Body of pancreas (tissue), 4 donors: ENCODE results near the gene MILR1. TPM values are rescaled to one million over a fixed set of nuclear protein-coding genes. Genes with fewer than 3 reads are reported as not detected.
A peak's percentile ranks its signal among the peaks of the same experiment; 100 is the strongest.

Experiments used
- ATAC-seq: fragments of 150-250 bp; one replicate; pipeline ENCODE4 v1.9.1; 2016
- DNase-seq, 4 donors: peaks; one replicate each; pipeline ENCODE4 v3.0.0-alpha.2; 2019
- H3K27ac ChIP-seq, 4 donors: fragments of 200-600 bp; sonication (generic); 1 replicate in 3 of 4; 2 replicates in 1 of 4; pipeline versions ENCODE4 v1.5.1 to v1.6.1; 2016 to 2019; ENCODE audit warnings: mild to moderate bottlenecking in 1 of 4, mixed read lengths in 1 of 4, moderate library complexity in 1 of 4
- H3K27me3 ChIP-seq, 2 donors: fragments of 200-600 bp; sonication (generic); one replicate each; pipeline ENCODE4 v1.6.0; 2016; ENCODE audit warnings: mild to moderate bottlenecking in 1 of 2
- H3K36me3 ChIP-seq, 2 donors: fragments of 200-600 bp; sonication (generic); replicated peaks in 1 of 2; 2 replicates each; pipeline ENCODE4 v1.5.1; 2016; ENCODE audit warnings: low read depth in 2 of 2; ENCODE audit not compliant: insufficient read depth in 1 of 2
- H3K4me1 ChIP-seq: fragments of 200-600 bp; sonication (generic); one replicate; pipeline ENCODE4 v1.6.0; 2016
- H3K4me3 ChIP-seq, 2 donors: fragments of 200-600 bp; sonication (generic); 1 replicate in 1 of 2; 2 replicates in 1 of 2; pipeline ENCODE4 v1.5.1; 2016 to 2019
- H3K9me3 ChIP-seq, 3 donors: fragments of 200-600 bp; sonication (generic); 1 replicate in 2 of 3; 2 replicates in 1 of 3; pipeline ENCODE4 v1.5.1; 2016
- POLR2A ChIP-seq, 3 donors: fragments of 450-650 bp; IDR thresholded peaks; one replicate each; pipeline ENCODE4 v1.6.1; 2016; ENCODE audit warnings: antibody characterized with exemption in 3 of 3, mild to moderate bottlenecking in 2 of 3
- WGBS, 2 donors: methylation state at CpG; one replicate each; pipeline ENCODE4 v1.1.5; 2017; 5-methylcytosine and 5-hydroxymethylcytosine counted together
- intact Hi-C: fragments of 100-400 bp; cut with DNase I; formaldehyde crosslinking; loops from one replicate; pipeline ENCODE4 v1.15.1; 2023
- total RNA-seq, 2 donors: library from RNA; depleted of rRNA; stranded (reverse); fragments of >200 nt; gene quantifications; one replicate each; pipeline ENCODE4 v1.1.0, GENCODE V29; 2016
- TF ChIP-seq, protein P1 (sequence below), 7 experiments: fragments of 450-650 bp in 4 of 7; fragments of 200-600 bp in 3 of 7; sonication (generic) in 3 of 7; IDR thresholded peaks; one replicate each; pipeline ENCODE4 v1.5.1; 2016 to 2019; ENCODE audit warnings: antibody characterized with exemption in 7 of 7

Gene MILR1
- total RNA-seq, 2 donors from 2014 or later = 4.9 TPM; not detected in 1

DNA sequence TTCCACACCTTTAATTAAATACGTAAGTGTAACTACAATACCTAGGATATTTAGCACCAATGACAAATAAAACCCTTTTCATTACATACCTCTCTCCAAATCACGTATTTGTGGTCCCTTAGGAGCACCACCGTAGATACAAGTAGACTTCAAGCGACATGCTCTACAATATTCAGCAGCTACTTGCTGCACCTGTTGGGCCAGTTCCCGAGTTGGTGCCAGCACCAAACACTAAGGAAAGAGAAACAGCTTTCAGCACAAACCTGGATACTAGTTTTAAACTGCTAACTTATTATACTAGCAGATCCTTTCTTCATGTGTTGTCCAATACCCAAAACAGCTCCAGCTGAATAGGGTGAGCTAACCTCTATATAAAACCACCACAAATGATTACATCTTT lies 54.4 kb downstream of the MILR1 start:
- no peak for TF ChIP-seq POLR2A (IDR thresholded peaks at IDR 0.05)
- TF ChIP-seq, protein P1, sequence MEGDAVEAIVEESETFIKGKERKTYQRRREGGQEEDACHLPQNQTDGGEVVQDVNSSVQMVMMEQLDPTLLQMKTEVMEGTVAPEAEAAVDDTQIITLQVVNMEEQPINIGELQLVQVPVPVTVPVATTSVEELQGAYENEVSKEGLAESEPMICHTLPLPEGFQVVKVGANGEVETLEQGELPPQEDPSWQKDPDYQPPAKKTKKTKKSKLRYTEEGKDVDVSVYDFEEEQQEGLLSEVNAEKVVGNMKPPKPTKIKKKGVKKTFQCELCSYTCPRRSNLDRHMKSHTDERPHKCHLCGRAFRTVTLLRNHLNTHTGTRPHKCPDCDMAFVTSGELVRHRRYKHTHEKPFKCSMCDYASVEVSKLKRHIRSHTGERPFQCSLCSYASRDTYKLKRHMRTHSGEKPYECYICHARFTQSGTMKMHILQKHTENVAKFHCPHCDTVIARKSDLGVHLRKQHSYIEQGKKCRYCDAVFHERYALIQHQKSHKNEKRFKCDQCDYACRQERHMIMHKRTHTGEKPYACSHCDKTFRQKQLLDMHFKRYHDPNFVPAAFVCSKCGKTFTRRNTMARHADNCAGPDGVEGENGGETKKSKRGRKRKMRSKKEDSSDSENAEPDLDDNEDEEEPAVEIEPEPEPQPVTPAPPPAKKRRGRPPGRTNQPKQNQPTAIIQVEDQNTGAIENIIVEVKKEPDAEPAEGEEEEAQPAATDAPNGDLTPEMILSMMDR (IDR thresholded peaks at IDR 0.05) = no peak
- no peaks in the 10 kb centered on the region for H3K9me3 ChIP-seq
- H3K4me1 ChIP-seq = peaks cover 55% of the 10 kb centered on the region
- no peak overlapping the region for H3K4me3 ChIP-seq
- H3K36me3 ChIP-seq = peaks cover 23 to 41% of the 10 kb centered on the region in 2 donors
- H3K27ac ChIP-seq = peak overlapping the region in 2 of 4 donors; percentile 12 to 35
- WGBS, 2 donors = 46 to 49% methylated on average over 5 of the region's 5 CpGs
- H3K27me3 ChIP-seq = no peaks in the 10 kb centered on the region
- DNase-seq = no peak
- ATAC-seq = no peak
- intact Hi-C loops = no loop called here

DNA sequence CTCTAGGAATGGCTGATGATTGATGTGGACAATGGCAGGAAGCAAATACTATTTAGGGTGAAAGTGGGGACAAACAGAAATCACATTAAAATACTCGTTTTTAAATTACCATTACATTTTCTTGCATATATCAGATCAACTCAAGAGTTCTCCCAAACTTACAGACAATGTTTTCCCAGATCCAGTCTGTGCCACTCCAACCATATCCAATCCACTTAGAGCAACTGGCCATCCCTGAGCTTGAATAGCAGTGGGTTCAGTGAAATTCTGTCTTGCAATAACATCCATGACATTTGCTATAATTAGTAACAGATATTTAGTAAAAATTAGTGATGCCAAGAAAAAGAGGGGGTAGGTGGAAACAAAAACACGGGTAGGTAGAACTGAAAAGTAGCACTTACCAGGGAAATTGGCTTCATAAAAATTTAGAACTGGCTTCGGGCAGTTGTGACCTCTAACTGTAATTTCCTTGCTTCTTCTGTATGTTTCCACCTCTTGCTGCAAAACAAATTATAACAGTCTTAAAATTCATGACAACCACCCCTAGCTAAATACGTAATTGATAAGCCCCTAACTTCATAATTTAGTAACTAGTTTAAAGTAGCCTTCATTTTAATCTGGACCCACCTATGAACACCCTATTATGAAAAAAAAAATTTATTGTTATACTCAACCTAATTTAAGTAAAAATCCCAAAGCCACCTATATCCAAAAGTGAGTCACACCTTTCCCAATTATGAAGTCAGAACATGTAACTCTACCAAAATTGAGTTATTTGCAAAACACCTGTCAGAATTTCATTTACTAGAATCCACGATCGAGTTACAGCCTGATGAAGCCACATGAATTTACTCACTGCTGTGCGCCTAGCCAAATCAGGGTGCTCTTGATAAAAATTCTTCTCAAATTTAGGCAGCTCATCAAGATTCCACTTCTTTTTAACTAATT lies 55.2 kb downstream of the MILR1 start:
- H3K36me3 ChIP-seq = peaks cover 23 to 41% of the 10 kb centered on the region in 2 donors
- peak overlapping the region in 3 of 4 donors; percentile 100 for H3K27ac ChIP-seq
- no peaks in the 10 kb centered on the region for H3K9me3 ChIP-seq
- DNase-seq = no peak
- H3K4me3 ChIP-seq = peak overlapping the region in 1 of 2 donors; percentile 62
- intact Hi-C loops = no loop called here
- ATAC-seq = no peak
- no peaks in the 10 kb centered on the region for H3K27me3 ChIP-seq
- 11 to 13% methylated on average over 7 of the region's 7 CpGs for WGBS, 2 donors
- no peak for TF ChIP-seq POLR2A (IDR thresholded peaks at IDR 0.05)
- TF ChIP-seq, protein P1 (IDR thresholded peaks at IDR 0.05) = no peak
- peaks cover 54% of the 10 kb centered on the region for H3K4me1 ChIP-seq

DNA sequence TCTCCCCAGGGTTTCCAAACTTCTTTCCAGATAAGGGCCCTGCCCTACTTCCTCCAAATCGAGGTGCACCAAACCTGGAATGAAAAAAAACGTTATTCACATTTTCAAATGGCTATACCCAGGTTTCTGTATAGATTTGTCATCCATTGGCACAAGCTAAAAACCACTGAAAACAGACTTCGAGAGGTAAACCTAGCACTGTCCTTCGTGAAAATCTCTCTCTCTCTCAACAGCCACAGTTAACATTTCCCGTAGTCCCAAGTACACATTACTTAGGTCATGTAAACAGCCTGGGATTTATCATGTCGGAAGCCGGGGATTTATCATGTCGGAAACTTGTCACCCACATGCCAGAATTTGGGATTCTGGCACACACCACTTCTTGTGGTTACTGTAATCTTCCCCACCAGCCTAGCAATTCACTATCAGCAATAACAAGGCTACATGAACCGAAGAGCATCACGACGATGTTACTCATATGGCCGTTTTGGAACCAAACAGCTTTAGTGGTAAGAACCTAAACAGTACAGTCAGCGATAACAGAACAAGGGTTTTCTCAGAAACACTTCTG lies 55.9 kb downstream of the MILR1 start:
- H3K36me3 ChIP-seq = peaks cover 22 to 39% of the 10 kb centered on the region in 2 donors
- H3K4me1 ChIP-seq = peaks cover 54% of the 10 kb centered on the region
- DNase-seq (peak in 2 of 4 donors; percentile 25 to 26), ATAC-seq (no peak)
- intact Hi-C loops = no loop called here
- WGBS, 2 donors = 1% methylated on average over 13 of the region's 13 CpGs
- peak overlapping the region; percentile 62 to 71 for H3K4me3 ChIP-seq
- no peaks in the 10 kb centered on the region for H3K27me3 ChIP-seq
- TF ChIP-seq POLR2A (IDR thresholded peaks at IDR 0.05) = no peak
- TF ChIP-seq, protein P1 (IDR thresholded peaks at IDR 0.05) = no peak
- peak overlapping the region; percentile 100 for H3K27ac ChIP-seq
- H3K9me3 ChIP-seq = no peaks in the 10 kb centered on the region

DNA sequence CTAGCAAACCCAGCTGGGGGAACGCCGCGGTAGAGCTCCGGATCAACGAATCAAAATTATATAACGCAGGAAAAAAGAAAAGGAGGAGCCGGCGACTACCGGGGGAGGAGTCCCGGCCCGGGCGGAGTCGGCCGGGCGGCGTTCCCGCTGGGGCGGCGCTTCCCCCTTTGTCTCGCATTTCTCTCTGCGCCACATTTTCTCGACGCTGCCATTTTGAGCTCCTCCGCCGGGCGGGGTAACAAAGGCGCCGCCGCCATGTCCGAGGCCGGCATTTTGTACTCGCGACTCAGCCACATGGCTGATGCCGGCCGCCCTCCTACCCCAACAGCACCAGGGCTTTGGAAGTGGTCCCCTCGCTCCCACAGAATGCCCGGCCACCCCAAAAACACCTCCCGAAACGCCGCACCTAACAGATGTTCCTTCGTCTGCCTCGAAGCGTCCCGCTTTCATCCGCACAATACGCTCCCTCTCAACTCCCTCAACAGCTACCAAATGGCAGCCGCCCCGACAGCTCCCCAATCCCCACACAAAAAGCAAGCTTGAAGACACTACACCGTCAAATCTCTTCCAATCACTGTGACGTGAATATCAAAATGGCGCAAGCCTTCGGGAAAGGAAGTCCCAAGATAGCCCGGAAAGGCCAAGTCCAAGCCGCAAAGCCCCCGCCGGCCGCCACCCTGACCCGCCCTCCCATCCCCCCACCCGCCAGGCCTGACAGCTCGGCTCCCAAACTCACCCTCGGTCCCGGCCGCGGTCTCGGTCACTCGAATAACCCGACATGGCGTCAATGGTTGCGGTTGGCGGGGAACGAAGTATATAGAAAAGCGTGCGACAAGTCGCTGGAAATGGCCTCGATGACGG lies 56.7 kb downstream of the MILR1 start:
- Histone ChIP-seq H3K4me1 (peaks cover 47% of the 10 kb centered on the region), H3K36me3 (peaks cover 15 to 34% of the 10 kb centered on the region in 2 donors), H3K27me3 (no peaks in the 10 kb centered on the region), H3K9me3 (no peaks in the 10 kb centered on the region), H3K4me3 (peak overlapping the region; percentile 62 to 71), H3K27ac (peak overlapping the region; percentile 100)
- TF ChIP-seq, protein P1 (IDR thresholded peaks at IDR 0.05) = peak in 2 of 7 experiments; percentile 8 to 18
- TF ChIP-seq POLR2A (IDR thresholded peaks at IDR 0.05) = peak; percentile 30 to 59 (median 53)
- DNase-seq (peak; percentile 93 to 95 (median 94)), ATAC-seq (peak; percentile 70)
- intact Hi-C loops = no loop called here
- WGBS, 2 donors = 0% methylated on average over 24 to 76 of the region's 76 CpGs
